AG04450 (cell line): ENCODE data around the gene TNFRSF21. TPM values are rescaled to one million over a fixed set of nuclear protein-coding genes. Genes with fewer than 3 reads are reported as not detected.

Experiments used
- CTCF ChIA-PET: fragments of 300-600, 350-600 bp; formaldehyde crosslinking; extraction: SDS; loops from one replicate; lab custom pipeline; 2022; ENCODE audit warnings: antibody characterized with exemption, inconsistent platforms; lab: Charles Lee
- POLR2A ChIA-PET: fragments of 350-600 bp; formaldehyde crosslinking; extraction: SDS; loops from one replicate; lab custom pipeline; 2021; ENCODE audit warnings: antibody characterized with exemption, inconsistent platforms; lab: Yijun Ruan, JAX
- DNase-seq: peaks from one replicate; pipeline ENCODE4 v3.0.0-alpha.2; 2011; ENCODE audit warnings: low read depth, low spot score
- H3K27ac ChIP-seq: one replicate; pipeline ENCODE4 v1.5.1; 2012; ENCODE audit warnings: low read depth, low read length, control low read depth
- H3K27me3 ChIP-seq: one replicate; pipeline ENCODE4 v1.6.0; 2012; ENCODE audit warnings: low read length; ENCODE audit not compliant: control insufficient read depth, insufficient read depth
- H3K4me3 ChIP-seq: 2 replicates; pipeline ENCODE4 v1.5.1; 2011; ENCODE audit warnings: mild to moderate bottlenecking, low read depth, low read length, control low read depth
- H3K9me3 ChIP-seq: 2 replicates; pipeline ENCODE4 v1.5.1; 2012; ENCODE audit warnings: low read length; ENCODE audit not compliant: control insufficient read depth, insufficient read depth
- polyA plus RNA-seq: library from polyadenylated mRNA; depleted of rRNA; stranded (reverse); fragments of >200 nt; gene quantifications from 2 replicates; pipeline ENCODE4 v1.2.3, GENCODE V29; 2011
- TF ChIP-seq, protein P1 (sequence below): IDR thresholded peaks from 2 replicates; pipeline ENCODE4 v1.5.1; 2011; ENCODE audit warnings: low read depth, low read length, control low read depth, inconsistent platforms

The TNFRSF21 gene
- polyA plus RNA-seq, 1 experiment = 21.7 TPM

DNA sequence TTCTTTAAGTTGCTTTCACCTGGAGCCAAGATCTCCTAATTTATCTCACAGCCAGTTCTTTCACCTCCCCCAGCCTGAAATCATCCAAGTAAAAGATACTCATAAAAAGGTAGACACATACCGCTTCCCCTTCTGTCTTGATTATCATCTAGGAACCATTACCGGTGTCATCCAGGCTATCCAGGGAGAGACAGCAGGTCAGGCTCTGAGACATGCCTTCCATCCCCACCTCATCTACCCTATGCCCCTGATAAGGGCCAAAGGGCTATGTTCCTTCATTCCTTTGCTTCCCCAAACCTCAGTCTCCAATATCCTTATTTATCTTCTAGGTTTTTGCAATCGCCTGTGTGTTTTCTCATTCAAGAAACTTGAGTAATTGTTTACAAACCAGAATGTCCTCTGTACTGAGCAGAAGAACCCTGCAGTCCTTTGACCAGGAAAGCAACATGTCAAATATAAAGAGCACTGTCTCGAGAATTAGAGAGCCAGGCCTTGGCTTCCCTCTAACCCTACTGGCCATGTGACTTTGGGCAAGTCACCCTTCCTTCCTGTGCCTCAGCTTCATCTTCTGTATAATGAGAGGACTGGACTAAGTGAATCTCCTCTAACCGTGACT is 41.0 kb downstream of the TNFRSF21 start:
- H3K9me3 ChIP-seq = no peaks in the 10 kb centered on the region
- ChIA-PET POLR2A (no interaction called here), CTCF (no interaction called here)
- H3K27ac ChIP-seq = no peak overlapping the region
- H3K4me3 ChIP-seq = no peak overlapping the region
- DNase-seq = no peak
- TF ChIP-seq, protein P1, sequence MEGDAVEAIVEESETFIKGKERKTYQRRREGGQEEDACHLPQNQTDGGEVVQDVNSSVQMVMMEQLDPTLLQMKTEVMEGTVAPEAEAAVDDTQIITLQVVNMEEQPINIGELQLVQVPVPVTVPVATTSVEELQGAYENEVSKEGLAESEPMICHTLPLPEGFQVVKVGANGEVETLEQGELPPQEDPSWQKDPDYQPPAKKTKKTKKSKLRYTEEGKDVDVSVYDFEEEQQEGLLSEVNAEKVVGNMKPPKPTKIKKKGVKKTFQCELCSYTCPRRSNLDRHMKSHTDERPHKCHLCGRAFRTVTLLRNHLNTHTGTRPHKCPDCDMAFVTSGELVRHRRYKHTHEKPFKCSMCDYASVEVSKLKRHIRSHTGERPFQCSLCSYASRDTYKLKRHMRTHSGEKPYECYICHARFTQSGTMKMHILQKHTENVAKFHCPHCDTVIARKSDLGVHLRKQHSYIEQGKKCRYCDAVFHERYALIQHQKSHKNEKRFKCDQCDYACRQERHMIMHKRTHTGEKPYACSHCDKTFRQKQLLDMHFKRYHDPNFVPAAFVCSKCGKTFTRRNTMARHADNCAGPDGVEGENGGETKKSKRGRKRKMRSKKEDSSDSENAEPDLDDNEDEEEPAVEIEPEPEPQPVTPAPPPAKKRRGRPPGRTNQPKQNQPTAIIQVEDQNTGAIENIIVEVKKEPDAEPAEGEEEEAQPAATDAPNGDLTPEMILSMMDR = no peak
- no peaks in the 10 kb centered on the region for H3K27me3 ChIP-seq

- Histone ChIP-seq H3K4me3 (no peak overlapping the region), H3K9me3 (no peaks in the 10 kb centered on the region), H3K27me3 (no peaks in the 10 kb centered on the region), H3K27ac (no peak overlapping the region)
- no peak for DNase-seq
- TF ChIP-seq, protein P1 = no peak
- ChIA-PET CTCF (no interaction called here), POLR2A (no interaction called here)
Measured at GRCh38 chr6:47267301-47267700, 42.4 kb downstream of the TNFRSF21 start.

- Histone ChIP-seq H3K27me3 (no peaks in the 10 kb centered on the region), H3K27ac (no peak overlapping the region), H3K4me3 (no peak overlapping the region), H3K9me3 (no peaks in the 10 kb centered on the region)
- DNase-seq = no peak
- CTCF ChIA-PET = no interaction called here
- POLR2A ChIA-PET = no interaction called here
- TF ChIP-seq, protein P1 = no peak
Measured at GRCh38 chr6:47265971-47266370, 43.7 kb downstream of the TNFRSF21 start.

DNA sequence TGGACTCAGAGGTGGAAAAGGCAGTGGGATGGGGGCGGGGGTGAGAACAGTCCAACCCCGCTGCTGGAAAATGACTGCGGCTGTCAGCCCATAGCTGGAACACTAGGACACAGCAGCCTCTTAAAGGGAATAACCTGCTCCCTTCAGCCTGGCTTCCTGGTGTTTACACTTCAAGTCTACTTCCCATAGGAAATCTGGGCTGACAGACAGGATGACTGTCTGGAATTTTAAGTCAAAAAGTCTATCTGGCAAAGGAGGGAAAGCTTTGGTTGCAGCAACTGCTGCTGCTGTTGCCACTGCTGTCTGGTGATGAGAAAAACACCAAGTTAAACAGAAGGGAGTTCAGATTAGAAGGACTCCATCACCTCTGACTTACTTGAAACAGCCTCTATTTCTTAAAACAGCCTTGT is 44.9 kb downstream of the TNFRSF21 start:
- no peaks in the 10 kb centered on the region for H3K27me3 ChIP-seq
- H3K27ac ChIP-seq = no peak overlapping the region
- ChIA-PET CTCF (no interaction called here), POLR2A (no interaction called here)
- TF ChIP-seq, protein P1 = no peak
- no peak for DNase-seq
- no peak overlapping the region for H3K4me3 ChIP-seq
- no peaks in the 10 kb centered on the region for H3K9me3 ChIP-seq

GRCh38 chr6:47263268-47263667 is 46.4 kb downstream of the TNFRSF21 start:
- TF ChIP-seq, protein P1 = no peak
- Histone ChIP-seq H3K4me3 (no peak overlapping the region), H3K27me3 (no peaks in the 10 kb centered on the region), H3K27ac (no peak overlapping the region), H3K9me3 (no peaks in the 10 kb centered on the region)
- DNase-seq = no peak
- ChIA-PET POLR2A (no interaction called here), CTCF (no interaction called here)
